Ecto neural progenitor cell (in vitro differentiated cells): ENCODE measurements around the gene PRR33.
A peak's percentile ranks its signal among the peaks of the same experiment; 100 is the strongest.

Experiments
- DNase-seq: peaks from one replicate; pipeline ENCODE4 v3.0.0-alpha.2; 2018; ENCODE audit warnings: low spot score

Gene PRR33

GRCh38 chr11:1927848-1928469 lies 36.3 kb upstream of the PRR33 start:
- no peak for DNase-seq

- no peak for DNase-seq
Observed at GRCh38 chr11:1927026-1927847, 35.5 kb upstream of the PRR33 start.

- DNase-seq: no peak
Observed at GRCh38 chr11:1926156-1927025, 34.7 kb upstream of the PRR33 start.

- DNase-seq: no peak
Observed at GRCh38 chr11:1925373-1926155, 33.9 kb upstream of the PRR33 start.

GRCh38 chr11:1924646-1925372 lies 33.1 kb upstream of the PRR33 start:
- no peak for DNase-seq

GRCh38 chr11:1924181-1924580 lies 32.5 kb upstream of the PRR33 start:
- no peak for DNase-seq

- no peak for DNase-seq
Observed at GRCh38 chr11:1923201-1923956, 31.7 kb upstream of the PRR33 start.

GRCh38 chr11:1922481-1923081 lies 30.9 kb upstream of the PRR33 start:
- DNase-seq: no peak

- no peak for DNase-seq
Observed at GRCh38 chr11:1921574-1922141, 30.0 kb upstream of the PRR33 start.

GRCh38 chr11:1920909-1921573 lies 29.3 kb upstream of the PRR33 start:
- DNase-seq: peak; percentile 46

- no peak for DNase-seq
Observed at GRCh38 chr11:1920128-1920908, 28.6 kb upstream of the PRR33 start.

- DNase-seq: peak; percentile 48
Observed at GRCh38 chr11:1919391-1920127, 27.9 kb upstream of the PRR33 start, which contains the start of gene TNNT3. Gene TNNT3, plus strand, starts transcription at chr11:1919703. Its CDS starts 3,172 bp downstream, at chr11:1922875.

GRCh38 chr11:1918436-1919315 lies 27.0 kb upstream of the PRR33 start:
- no peak for DNase-seq

- DNase-seq: peak; percentile 58
Observed at GRCh38 chr11:1917523-1918435, 26.1 kb upstream of the PRR33 start.

- no peak for DNase-seq
Observed at GRCh38 chr11:1916986-1917522, 25.4 kb upstream of the PRR33 start.
